HG03135 (cell line): ENCODE data around the gene AFF2.
"Not testable (repeated sequence)": the region's sequence is repeated elsewhere in the genome, so short reads cannot be mapped to it uniquely, and the experiment has no call there.

Source experiments
- ATAC-seq: cut with Tn5 transposase; IDR thresholded peaks from one replicate; pipeline ENCODE4 v1.9.1; 2021; ENCODE audit warnings: mild to moderate bottlenecking, moderate library complexity; ENCODE audit not compliant: unreplicated experiment

The AFF2 gene

GRCh38 chrX:148632444-148632843 lies 132.0 kb downstream of the AFF2 start:
- no peak for ATAC-seq

- ATAC-seq = no peak
Measured at GRCh38 chrX:148633218-148633908, 132.9 kb downstream of the AFF2 start.

- ATAC-seq = no peak
Measured at GRCh38 chrX:148634591-148634990, 134.2 kb downstream of the AFF2 start.

- no peak for ATAC-seq
Measured at GRCh38 chrX:148643460-148643859, 143.0 kb downstream of the AFF2 start.

- ATAC-seq = no peak
Measured at GRCh38 chrX:148647651-148648050, 147.2 kb downstream of the AFF2 start.

GRCh38 chrX:148649145-148649795 lies 148.9 kb downstream of the AFF2 start:
- ATAC-seq = no peak

- no peak for ATAC-seq
Measured at GRCh38 chrX:148658115-148658730, 157.8 kb downstream of the AFF2 start.

- no peak for ATAC-seq
Measured at GRCh38 chrX:148659481-148659880, 159.1 kb downstream of the AFF2 start.

GRCh38 chrX:148661035-148661434 lies 160.6 kb downstream of the AFF2 start:
- ATAC-seq = no peak

GRCh38 chrX:148662014-148662413 lies 161.6 kb downstream of the AFF2 start:
- no peak for ATAC-seq

- no peak for ATAC-seq
Measured at GRCh38 chrX:148664171-148664570, 163.8 kb downstream of the AFF2 start.

- no peak for ATAC-seq
Measured at GRCh38 chrX:148664995-148665394, 164.6 kb downstream of the AFF2 start.

GRCh38 chrX:148669175-148669574 lies 168.8 kb downstream of the AFF2 start:
- not testable (repeated sequence) for ATAC-seq

GRCh38 chrX:148670277-148670676 lies 169.9 kb downstream of the AFF2 start:
- ATAC-seq = no peak

- ATAC-seq = no peak
Measured at GRCh38 chrX:148672517-148672916, 172.1 kb downstream of the AFF2 start.

GRCh38 chrX:148681605-148682004 lies 181.2 kb downstream of the AFF2 start:
- no peak for ATAC-seq

- no peak for ATAC-seq
Measured at GRCh38 chrX:148682206-148682605, 181.8 kb downstream of the AFF2 start.

- ATAC-seq = no peak
Measured at GRCh38 chrX:148691456-148691855, 191.0 kb downstream of the AFF2 start.

- no peak for ATAC-seq
Measured at GRCh38 chrX:148695255-148695654, 194.8 kb downstream of the AFF2 start.

- no peak for ATAC-seq
Measured at GRCh38 chrX:148698221-148698620, 197.8 kb downstream of the AFF2 start.

GRCh38 chrX:148700021-148700420 lies 199.6 kb downstream of the AFF2 start:
- no peak for ATAC-seq

- no peak for ATAC-seq
Measured at GRCh38 chrX:148713981-148714380, 213.6 kb downstream of the AFF2 start.
